GM21360 (cell line): Measurements from ENCODE around the gene CAPN1.

Experiments used
- ATAC-seq: cut with Tn5 transposase; IDR thresholded peaks from one replicate; pipeline ENCODE4 v1.9.1; 2021; ENCODE audit warnings: mild to moderate bottlenecking, moderate library complexity; ENCODE audit not compliant: unreplicated experiment

The CAPN1 gene

DNA sequence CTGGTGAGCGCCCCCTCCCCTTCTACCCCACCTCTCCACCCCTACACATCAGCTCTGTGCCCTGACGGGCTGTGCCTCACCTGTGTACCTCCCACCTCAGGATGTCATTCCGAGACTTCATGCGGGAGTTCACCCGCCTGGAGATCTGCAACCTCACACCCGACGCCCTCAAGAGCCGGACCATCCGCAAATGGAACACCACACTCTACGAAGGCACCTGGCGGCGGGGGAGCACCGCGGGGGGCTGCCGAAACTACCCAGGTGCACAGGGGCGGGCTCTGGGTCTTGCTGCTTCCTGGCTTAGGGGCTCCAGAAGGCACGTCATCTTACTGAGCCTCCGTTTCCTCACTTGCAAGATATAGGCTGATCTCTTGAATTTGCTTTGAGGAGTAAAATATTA is 6.8 kb downstream of the CAPN1 start:
- no peak for ATAC-seq

DNA sequence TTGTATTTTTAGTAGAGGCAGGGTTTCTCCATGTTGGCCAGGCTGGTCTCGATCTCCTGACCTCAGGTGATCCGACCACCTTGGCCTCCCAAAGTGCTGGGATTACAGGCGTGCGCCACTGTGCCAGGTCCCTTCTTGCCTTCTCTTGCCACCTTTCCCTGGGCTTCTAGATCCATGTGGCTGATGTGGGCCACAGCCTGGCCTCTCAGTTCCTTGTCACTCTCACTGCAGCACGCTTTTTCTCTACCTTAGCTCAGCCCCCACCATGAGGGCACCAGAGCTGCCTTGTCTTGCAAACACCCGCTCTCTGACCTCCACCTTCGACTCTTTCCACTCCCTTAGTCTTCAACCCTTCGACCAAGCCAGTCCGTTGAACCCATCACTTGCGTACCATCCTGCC is 7.5 kb downstream of the CAPN1 start:
- no peak for ATAC-seq

DNA sequence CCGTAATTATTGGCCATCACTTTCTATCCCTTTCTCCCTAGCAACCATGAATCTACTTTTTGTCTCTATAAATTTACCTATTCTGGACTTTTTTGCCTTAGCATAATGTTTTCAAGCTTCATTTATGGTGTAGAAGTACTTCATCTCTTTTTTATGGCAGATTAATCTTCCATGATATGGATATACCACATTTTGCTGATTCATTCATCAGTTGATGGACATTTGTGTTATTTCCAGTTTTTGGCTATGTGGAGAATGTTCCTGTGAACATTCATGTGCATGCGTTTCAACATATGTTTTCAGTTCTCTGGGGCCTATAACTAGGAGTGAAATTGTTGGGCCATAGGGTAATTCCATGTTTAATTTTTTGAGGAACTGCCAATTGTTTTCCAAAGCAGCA is 12.8 kb downstream of the CAPN1 start:
- ATAC-seq, result no peak

DNA sequence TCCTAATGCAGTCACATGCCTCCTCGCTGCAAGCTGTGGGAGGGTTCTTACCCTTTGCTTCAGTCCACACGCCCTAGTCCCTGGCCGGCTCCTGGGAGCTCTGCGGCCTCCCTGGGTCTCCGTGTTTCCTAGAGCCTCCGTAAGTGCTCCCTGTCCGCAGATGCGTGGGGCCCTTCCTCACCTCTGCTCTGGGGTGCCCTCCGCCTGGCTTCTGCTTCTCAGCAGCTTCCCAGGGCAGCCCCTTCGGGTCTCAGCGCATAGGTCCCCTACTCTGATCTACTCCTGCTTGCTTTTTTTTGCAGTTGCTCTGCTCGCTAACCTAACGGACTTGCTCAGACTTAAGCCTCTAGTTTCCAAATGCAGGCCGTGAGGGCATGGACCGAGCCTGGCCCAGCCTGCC is 22.4 kb downstream of the CAPN1 start:
- no peak for ATAC-seq

DNA sequence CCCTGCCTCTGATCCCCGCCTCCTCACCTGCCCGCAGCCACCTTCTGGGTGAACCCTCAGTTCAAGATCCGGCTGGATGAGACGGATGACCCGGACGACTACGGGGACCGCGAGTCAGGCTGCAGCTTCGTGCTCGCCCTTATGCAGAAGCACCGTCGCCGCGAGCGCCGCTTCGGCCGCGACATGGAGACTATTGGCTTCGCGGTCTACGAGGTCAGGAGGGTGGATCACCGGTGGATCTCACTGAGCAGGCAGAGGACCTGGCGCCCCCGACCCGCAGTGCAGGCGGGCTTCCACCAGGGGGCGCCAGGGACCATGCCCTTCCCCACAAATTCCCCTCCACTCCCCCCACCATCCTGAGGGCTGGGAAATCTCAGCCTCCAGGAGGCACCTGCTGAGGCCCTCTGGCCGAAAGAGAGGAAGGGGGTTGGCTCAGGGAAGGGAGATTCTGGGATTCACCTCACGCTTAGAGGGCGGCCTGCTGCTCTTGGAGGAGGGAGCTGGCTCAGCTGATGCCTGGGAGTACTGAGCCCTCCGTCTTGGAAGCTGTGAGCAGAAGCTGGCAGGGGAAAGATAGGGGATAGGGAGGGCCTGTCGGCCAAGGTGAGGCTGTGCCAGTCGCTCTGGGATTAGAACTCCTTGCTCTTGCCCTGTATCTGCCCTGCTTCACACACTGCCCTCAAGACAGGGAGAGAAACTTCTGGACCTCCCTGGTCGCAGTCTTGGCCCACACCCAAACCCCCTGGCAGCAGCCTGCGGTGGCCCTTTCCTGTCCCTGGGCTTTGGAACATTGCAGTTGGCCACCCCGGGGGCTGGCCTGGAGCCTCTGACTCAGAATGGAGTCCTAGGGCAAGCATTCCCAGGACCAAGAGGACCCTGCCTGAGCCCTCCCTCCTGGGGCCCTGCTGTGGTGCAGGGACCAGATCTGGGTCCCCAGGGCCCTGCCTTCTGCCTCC is 23.2 kb downstream of the CAPN1 start:
- ATAC-seq, result no peak

DNA sequence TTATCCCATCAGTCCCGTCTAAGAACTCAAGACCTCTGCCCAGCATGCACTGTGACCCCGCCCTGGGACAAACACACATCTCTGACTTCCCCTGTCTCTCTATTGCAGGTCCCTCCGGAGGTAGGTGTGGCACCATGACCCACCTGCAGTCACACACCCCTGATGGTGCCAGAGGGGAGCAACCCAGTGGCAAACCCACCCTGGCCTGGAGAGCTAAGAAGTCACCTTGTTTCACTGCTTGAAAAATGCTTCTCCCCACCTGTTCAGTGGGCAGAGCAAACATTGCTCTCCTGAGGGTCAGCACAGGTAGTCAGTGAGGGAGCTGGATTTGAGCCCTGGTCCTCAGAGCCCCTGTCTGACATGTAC is 23.9 kb downstream of the CAPN1 start:
- no peak for ATAC-seq

DNA sequence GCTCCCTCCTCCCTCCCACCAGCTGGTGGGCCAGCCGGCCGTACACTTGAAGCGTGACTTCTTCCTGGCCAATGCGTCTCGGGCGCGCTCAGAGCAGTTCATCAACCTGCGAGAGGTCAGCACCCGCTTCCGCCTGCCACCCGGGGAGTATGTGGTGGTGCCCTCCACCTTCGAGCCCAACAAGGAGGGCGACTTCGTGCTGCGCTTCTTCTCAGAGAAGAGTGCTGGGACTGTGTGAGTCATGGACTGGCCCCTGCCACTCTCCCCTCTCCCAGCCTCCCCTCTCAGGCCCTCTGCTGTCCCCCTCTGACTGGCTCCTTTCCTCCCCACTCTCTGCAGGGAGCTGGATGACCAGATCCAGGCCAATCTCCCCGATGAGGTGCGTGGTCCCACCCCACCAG is 24.7 kb downstream of the CAPN1 start:
- no peak for ATAC-seq

DNA sequence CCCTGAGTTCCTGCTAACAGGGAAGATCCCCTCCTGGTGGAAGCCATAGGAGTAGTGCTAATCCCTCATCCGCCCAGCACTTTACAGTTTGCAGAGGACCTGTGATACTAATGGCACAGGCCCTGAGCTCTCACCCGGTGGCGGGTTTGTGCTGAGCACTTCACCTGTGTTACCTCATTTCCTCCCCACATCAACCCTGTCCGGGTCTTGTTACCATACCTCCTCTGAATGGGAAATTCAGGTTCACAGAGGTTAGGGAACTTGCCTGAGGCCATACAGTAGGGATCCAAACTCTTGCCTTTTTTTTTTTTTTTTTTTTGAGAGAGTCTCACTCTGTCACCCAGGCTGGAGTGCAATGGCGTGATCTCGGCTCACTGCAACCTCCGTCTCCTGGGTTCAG is 25.2 kb downstream of the CAPN1 start:
- no peak for ATAC-seq

DNA sequence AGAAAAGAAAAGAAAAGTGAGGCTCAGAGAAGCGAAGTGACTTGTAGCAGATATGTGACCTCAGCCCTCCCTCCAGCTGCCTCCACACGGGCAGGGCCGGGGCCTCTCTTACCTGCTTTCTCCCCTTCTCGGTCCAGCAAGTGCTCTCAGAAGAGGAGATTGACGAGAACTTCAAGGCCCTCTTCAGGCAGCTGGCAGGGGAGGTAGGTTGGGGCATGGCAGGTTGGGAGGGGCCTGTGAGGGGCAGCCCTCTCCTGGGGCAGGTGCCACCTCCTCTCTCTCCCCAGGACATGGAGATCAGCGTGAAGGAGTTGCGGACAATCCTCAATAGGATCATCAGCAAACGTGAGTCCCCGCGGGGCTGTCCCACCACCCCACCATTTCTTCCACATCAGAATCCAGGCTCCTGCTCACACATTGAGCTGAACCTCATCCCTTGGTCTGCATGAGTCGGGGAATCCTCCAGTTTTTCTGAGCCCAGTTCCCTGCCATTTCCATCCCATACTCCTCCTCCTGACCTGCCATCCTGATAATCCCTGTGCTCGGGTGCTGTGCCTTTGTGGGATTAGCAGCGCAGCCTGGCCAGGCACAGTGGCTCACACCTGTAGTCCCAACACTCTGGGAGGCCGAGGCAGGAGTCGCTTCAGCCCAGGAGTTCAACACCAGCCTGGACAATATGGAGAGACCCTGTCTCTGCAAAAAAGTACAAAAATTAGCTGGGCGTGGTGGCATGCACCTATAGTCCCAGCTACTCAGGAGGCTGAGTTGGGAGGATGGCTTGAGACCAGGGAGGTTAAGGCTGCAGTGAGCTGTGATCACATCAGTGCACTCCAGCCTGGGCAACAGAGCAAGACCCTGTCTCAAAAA is 26.4 kb downstream of the CAPN1 start:
- ATAC-seq, result no peak

DNA sequence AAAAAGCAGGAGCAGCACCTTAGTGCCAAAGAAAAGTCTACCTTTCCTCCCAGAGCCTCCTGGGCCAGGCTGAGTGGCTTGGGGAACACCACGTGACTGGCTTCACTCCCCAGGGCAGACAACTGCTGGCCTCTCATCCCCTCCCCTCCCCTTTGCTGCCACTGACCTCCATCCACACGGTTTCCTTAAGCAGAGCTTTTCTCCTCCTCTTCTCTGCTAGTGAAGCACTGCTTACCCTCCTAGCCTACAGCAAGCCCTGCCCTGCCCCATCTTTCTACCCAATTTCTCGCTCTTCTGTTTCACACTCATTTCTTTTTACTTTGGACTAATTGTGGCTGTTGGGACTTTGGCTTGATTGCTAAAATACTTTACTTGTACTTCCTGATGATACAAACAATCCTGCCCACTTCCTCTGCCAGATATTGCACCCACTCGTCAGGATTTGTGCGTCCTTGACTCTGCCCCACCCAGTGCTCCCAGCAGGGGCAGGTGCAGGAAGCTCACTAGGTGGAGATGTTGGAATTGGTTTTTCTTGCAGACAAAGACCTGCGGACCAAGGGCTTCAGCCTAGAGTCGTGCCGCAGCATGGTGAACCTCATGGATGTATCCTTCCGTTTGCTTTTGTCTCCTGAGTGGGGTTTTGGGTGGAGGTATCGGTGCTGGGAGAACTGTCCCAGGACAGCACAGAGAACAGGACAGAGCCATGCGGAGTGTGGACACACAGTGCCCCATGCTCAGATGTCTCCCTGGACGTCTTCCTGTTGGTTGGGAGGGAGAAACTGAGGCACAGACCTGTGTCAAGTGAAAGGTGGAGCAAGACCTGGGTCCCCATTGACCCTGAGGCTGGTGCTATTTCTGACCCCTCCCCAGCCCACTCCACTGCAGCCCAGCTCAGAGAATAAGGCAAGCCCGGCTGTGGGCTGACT is 27.3 kb downstream of the CAPN1 start:
- ATAC-seq, result no peak

DNA sequence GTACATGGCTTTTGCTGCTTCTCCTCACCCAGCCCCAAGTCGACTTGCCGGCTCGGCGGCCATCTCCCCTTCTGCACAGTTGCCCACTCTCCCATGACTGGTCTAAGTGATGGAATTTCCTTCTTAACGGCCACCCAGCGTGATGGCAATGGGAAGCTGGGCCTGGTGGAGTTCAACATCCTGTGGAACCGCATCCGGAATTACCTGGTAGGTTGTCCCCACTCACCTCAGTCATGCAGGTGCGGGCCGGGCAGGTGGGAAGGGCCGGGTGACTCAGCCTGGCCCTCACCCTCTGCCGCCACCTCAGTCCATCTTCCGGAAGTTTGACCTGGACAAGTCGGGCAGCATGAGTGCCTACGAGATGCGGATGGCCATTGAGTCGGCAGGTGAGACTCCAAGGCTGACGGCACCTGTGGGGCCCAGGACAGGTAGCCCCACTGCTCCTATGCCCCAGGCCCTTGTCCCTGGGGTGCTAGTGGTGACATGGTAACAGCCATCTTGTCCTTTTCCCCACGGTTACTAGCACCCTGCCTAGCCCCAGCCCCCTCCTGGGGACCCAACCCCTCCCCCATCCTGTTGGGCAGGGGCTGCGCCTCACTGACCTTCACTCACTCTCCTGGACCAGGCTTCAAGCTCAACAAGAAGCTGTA is 28.1 kb downstream of the CAPN1 start:
- ATAC-seq, result no peak

DNA sequence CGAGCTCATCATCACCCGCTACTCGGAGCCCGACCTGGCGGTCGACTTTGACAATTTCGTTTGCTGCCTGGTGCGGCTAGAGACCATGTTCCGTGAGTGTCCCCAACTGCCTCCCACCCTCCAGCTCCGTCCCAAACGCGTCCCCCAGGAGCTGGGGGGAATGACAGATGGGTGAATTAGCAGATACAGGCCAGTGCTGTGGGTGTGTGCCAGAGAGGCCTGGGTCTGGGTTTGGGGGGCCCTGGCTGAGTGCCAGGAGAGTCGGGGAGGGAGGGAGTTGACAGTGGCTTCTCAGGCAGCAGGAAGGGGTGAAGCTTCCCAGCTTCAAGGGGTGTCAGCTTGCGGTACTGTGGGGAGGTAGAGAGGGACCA is 28.6 kb downstream of the CAPN1 start:
- ATAC-seq, result no peak

DNA sequence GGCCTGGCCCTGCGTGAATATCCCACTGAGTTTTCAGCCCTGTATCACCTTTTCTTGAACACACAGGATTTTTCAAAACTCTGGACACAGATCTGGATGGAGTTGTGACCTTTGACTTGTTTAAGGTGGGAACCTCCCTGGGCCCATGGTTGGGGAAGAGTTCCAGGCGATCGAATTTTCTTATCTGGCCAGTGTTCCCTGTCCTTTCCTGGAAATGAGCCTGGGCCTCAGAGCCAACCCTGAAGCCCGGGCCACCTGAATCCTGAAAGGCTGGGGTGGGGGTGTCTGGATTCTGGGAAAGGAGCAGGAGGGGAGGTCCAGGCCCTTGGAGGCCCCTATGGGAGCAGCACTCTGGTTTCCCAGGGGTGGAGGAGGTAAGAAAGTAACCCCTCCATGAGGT is 29.0 kb downstream of the CAPN1 start:
- ATAC-seq, result no peak

DNA sequence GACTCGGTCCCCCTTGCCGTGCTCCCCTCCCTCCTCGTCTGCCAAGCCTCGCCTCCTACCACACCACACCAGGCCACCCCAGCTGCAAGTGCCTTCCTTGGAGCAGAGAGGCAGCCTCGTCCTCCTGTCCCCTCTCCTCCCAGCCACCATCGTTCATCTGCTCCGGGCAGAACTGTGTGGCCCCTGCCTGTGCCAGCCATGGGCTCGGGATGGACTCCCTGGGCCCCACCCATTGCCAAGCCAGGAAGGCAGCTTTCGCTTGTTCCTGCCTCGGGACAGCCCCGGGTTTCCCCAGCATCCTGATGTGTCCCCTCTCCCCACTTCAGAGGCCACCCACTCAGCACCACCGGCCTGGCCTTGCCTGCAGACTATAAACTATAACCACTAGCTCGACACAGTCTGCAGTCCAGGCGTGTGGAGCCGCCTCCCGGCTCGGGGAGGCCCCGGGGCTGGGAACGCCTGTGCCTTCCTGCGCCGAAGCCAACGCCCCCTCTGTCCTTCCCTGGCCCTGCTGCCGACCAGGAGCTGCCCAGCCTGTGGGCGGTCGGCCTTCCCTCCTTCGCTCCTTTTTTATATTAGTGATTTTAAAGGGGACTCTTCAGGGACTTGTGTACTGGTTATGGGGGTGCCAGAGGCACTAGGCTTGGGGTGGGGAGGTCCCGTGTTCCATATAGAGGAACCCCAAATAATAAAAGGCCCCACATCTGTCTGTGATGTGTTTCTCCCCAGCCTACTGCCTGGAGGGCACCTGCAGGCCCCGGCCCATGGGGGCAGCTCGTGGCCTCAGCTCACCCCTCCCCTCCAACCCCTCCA is 29.8 kb downstream of the CAPN1 start:
- no peak for ATAC-seq

DNA sequence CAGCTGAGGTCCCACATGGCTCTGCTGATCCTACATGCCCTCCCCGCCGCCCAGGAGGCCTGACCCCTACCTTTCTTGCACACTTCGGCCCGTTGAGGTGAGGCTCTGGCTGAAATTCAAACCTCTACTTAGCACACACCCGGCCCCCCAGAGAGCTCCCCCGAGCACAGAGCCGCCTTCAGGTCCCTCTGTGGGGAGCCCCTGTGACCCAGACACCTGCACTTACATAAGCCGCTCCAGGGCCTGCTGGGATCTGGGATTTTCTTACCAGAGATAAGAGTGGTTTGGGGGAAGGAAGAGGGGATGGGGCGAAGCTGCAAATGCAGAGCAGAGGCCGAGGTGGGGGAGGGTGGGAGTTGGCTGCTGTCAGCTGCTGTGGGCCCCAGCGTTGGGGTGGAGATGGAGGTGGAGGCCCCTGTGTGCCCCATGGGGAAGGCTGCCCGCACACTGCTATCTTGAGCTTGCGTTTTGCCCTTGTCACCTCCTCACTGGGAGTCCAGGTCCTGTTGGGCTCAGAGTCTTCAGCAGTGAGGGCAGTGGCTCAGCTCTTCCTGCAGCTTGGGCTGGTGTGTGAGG is 30.6 kb downstream of the CAPN1 start:
- no peak for ATAC-seq

DNA sequence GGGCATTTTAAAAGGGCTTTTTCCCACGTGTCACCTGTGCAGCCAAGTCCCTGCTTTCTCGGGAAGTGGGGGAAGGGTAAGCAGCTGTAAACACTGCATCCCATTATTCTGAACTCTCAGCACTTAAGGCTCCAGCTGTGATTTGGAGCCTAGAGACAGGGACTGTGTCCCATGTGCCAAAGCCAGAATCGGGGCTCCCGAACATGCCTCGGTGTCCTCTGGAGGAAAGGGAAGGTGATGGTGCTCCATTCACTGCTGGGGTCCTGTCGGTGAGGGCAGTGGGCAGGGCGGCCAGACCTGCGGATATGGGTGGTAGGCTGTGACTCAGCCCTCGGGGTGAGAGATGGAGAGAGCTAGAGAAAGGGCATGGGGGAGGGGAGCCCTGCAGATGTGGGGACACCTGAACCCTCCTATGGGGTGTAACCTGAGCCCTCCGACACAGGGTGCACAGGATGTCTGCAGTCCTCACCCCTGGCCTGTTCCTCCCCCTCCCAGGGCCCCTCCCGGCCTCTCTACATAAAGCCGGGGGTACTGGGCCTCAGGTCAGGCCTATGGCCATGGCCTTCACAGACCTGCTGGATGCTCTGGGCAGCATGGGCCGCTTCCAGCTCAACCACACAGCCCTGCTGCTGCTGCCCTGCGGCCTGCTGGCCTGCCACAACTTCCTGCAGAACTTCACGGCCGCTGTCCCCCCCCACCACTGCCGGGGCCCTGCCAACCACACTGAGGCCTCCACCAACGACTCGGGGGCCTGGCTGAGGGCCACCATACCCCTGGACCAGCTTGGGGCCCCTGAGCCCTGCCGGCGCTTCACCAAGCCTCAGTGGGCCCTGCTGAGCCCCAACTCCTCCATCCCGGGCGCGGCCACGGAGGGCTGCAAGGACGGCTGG is 31.8 kb downstream of the CAPN1 start:
- no peak for ATAC-seq

DNA sequence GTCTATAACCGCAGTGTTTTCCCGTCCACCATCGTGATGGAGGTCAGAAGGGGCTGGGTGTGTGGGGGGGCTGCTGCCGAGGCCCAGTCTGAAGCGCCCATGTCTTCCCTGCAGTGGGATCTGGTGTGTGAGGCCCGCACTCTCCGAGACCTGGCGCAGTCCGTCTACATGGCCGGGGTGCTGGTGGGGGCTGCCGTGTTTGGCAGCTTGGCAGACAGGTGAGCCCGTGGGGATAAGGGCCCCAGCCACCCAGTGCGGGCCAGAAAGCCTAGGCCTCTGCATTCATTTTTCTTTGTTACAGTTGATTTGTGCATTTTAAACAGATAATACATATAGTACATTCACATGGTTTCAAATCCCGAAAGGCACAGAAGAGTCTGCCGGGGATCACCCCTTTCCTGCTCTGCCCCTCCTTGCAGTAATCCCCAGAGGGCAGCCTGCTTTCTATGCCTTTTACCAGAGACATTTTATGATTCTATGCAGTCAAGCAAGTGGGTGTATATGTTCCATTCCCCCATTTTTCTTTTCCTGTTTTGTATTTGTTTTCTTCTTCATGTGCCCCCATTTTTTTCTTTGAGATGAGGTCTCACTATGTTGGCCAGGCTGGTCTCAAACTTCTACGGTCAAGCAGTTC is 32.6 kb downstream of the CAPN1 start:
- ATAC-seq, result no peak
